Karpas-422 (cell line): ENCODE measurements around the gene ABCA2. TPM values are rescaled to one million over a fixed set of nuclear protein-coding genes. Genes with fewer than 3 reads are reported as not detected.

Experiments
- DNase-seq: peaks from one replicate; pipeline ENCODE4 v3.0.0-alpha.2; 2015
- H2AFZ ChIP-seq: fragments of 200-600 bp; sonication (generic); 2 replicates; pipeline ENCODE4 v1.6.1; 2014; ENCODE audit warnings: antibody characterized with exemption, low read length, mixed read lengths
- H3K27ac ChIP-seq: fragments of 200-600 bp; sonication (generic); 2 replicates; pipeline ENCODE4 v1.5.1; 2014; ENCODE audit warnings: mild to moderate bottlenecking, low read length, moderate library complexity
- H3K27me3 ChIP-seq: fragments of 200-600 bp; sonication (generic); 2 replicates; pipeline ENCODE4 v1.6.1; 2014; ENCODE audit warnings: low read length, mixed read lengths
- H3K36me3 ChIP-seq: fragments of 200-600 bp; sonication (generic); 2 replicates; pipeline ENCODE4 v1.6.1; 2014; ENCODE audit warnings: low read length, mixed read lengths; ENCODE audit not compliant: insufficient read depth
- H3K4me1 ChIP-seq: fragments of 200-600 bp; sonication (generic); 2 replicates; pipeline ENCODE4 v1.6.1; 2014; ENCODE audit warnings: mild to moderate bottlenecking, low read length, mixed read lengths
- H3K4me2 ChIP-seq: fragments of 200-600 bp; sonication (generic); 2 replicates; pipeline ENCODE4 v1.6.1; 2014; ENCODE audit warnings: low read length, low read depth, mild to moderate bottlenecking; ENCODE audit not compliant: poor library complexity, severe bottlenecking
- H3K4me3 ChIP-seq: fragments of 200-600 bp; sonication (generic); 2 replicates; pipeline ENCODE4 v1.5.1; 2014; ENCODE audit warnings: mild to moderate bottlenecking, antibody characterized with exemption, low read length, mixed read lengths
- H3K79me2 ChIP-seq: fragments of 200-600 bp; sonication (generic); 2 replicates; pipeline ENCODE4 v1.6.1; 2014; ENCODE audit warnings: mild to moderate bottlenecking, low read length, mixed read lengths
- H3K9ac ChIP-seq: fragments of 200-600 bp; sonication (generic); 2 replicates; pipeline ENCODE4 v1.6.0; 2014; ENCODE audit warnings: low read length
- H3K9me2 ChIP-seq: fragments of 200-600 bp; sonication (generic), shearing (Covaris generic); replicated peaks from 2 replicates; pipeline ENCODE4 v1.6.0; 2014; ENCODE audit warnings: mild to moderate bottlenecking, low read length, moderate library complexity; ENCODE audit not compliant: insufficient read depth
- H3K9me3 ChIP-seq: fragments of 300-700, 200-600 bp; sonication (generic); 2 replicates; pipeline ENCODE4 v1.6.1; 2014; ENCODE audit warnings: low read length, mixed read lengths
- H4K20me1 ChIP-seq: fragments of 200-600 bp; sonication (generic); 2 replicates; pipeline ENCODE4 v1.6.1; 2014; ENCODE audit warnings: mild to moderate bottlenecking, antibody characterized with exemption, low read length, low read depth; ENCODE audit not compliant: insufficient read depth
- total RNA-seq: library from RNA; depleted of rRNA; stranded (reverse); fragments of >200 nt; shearing (Covaris generic); gene quantifications from 2 replicates; pipeline ENCODE4 v1.2.3, GENCODE V29; 2014; ENCODE audit warnings: low replicate concordance

Gene ABCA2
- total RNA-seq, 1 experiment from 2014 or later: 2.4 TPM

DNA sequence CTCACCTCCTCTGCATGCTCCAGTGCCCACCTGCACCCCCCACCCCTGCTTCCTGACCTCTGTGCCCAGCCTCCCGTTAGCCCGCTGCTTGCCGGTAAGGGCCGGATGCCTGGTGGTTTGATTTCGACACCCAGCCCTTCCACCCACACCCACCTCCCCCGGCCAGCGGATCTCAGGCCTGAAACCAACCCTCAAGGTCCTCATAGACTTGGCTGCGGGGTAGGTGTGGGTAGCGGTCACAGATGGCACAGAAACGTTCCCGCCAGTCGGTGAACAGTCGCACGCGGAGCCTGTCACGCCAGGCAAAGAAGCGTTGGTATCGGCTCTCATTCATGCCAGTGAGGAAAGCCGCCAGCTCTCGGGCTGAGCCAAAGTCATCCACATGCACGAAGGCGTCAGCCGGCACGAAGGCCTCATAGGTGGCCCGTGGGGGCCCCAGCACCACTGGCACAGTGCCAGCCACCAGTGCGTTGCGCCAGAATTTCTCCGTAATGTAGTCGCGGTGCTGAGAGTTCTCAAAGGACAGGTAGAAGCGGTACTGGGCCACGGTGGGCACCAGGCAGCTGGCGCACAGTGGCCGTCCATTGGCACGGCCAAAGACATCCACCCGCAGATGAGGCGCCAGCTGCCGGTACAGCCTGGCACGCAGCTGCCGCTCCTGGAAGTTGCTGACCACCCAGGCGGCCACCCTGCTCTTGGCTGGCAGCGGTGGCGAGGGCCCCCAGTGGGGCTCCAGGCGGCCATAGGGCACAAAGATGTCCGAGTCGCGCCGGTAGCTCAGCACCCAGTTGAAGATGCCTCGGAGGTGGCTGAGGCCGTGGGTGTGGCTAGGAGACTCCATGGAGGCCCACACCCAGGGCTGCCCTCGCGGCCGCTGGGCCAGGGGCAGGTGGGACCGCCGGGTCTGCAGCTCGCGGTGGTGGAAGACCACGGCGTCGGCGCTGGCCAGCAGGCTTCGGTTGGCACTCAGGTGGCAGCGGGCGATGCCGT, 2.8 kb upstream of the ABCA2 start:
- Histone ChIP-seq H3K27ac (no peak overlapping the region), H3K4me2 (no peak overlapping the region), H3K79me2 (no peaks in the 10 kb centered on the region), H3K4me1 (peaks cover 36% of the 10 kb centered on the region), H4K20me1 (no peaks in the 10 kb centered on the region; the same call in 1 of the 2 replicates), H3K9me3 (no peaks in the 10 kb centered on the region), H3K4me3 (no peak overlapping the region), H3K27me3 (no peaks in the 10 kb centered on the region), H2AFZ (no peak overlapping the region), H3K9ac (no peak overlapping the region), H3K36me3 (no peaks in the 10 kb centered on the region), H3K9me2 (no peaks in the 10 kb centered on the region)
- no peak for DNase-seq

DNA sequence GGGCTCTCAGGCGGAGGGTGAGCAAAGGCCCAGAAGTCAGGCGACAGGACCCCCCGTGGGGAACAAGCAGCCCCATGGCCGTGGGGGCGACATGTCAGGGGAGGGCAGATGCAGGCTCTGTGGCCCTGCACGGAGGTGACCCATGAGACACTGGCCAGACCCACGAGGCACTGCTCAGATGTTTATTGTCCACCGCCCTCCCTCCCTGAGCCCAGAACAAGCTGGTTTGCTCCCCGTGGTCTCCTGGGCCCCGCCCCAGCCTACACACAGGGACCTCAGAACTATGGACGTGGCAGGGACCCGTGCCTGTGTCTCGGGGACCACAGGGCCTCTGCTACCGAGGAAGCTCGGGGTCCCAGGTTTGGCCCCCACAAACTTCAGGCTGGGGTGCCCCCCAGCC, 2.0 kb upstream of the ABCA2 start:
- Histone ChIP-seq H4K20me1 (no peaks in the 10 kb centered on the region; the same call in 1 of the 2 replicates), H3K9me3 (no peaks in the 10 kb centered on the region), H3K79me2 (no peaks in the 10 kb centered on the region), H3K27me3 (no peaks in the 10 kb centered on the region), H3K36me3 (no peaks in the 10 kb centered on the region), H3K4me1 (peaks cover 44% of the 10 kb centered on the region), H2AFZ (no peak overlapping the region), H3K27ac (no peak overlapping the region), H3K9me2 (no peaks in the 10 kb centered on the region), H3K4me2 (no peak overlapping the region), H3K4me3 (no peak overlapping the region), H3K9ac (no peak overlapping the region)
- DNase-seq: no peak

DNA sequence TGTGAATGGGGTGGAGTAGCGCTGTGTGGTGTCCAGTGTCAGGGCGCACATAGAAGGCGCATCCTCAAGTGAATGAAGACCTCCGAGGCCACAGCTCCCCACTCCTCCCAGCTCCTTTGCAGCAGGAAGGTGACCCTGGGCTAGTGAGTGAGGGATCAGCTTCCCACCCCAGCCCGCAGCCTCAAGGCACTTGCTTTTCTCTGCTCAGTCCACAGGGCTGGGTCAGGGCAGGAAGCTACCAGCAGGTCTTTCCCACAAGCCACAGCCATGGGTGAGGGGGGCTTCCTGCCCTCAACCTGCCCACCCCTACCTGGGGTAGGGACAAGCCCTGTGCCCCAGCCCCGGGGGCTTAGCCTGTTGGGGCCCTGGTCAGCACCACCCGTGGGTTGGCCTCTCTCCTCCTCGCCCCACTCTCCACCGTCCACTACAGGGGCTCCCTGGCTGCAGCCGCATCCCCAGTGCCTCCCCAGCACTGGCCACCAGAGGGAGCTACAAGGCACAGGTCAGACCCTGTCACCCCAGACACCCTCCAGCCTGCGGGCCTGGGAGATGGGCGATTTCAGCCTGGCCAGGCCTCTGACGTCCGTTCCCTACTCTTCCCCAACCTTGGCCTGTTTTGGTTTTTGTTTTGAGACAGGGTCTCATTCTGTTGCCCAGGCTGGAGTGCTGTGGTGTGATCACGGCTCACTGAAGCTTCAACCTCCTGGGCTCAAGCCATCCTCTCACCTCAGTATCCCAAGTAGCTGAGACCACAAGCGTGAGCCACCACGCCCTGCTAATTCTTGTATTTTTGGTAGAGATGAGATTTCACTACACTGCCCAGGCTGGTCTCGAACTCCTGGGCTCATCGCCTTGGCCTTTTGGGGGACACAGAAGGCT, 1.3 kb upstream of the ABCA2 start:
- H3K9ac ChIP-seq: no peak overlapping the region
- H3K4me2 ChIP-seq: no peak overlapping the region
- no peaks in the 10 kb centered on the region for H3K9me3 ChIP-seq
- no peak overlapping the region for H3K4me3 ChIP-seq
- H3K4me1 ChIP-seq: peaks cover 41% of the 10 kb centered on the region
- H3K27ac ChIP-seq: no peak overlapping the region
- no peaks in the 10 kb centered on the region for H3K27me3 ChIP-seq
- H3K36me3 ChIP-seq: no peaks in the 10 kb centered on the region
- no peak overlapping the region for H2AFZ ChIP-seq
- H3K79me2 ChIP-seq: no peaks in the 10 kb centered on the region
- DNase-seq: peak; percentile 86
- H3K9me2 ChIP-seq: no peaks in the 10 kb centered on the region
- H4K20me1 ChIP-seq: no peaks in the 10 kb centered on the region; the same call in 1 of the 2 replicates

GRCh38 chr9:137028263-137029057, 423 bp upstream of the ABCA2 start:
- peak overlapping the region; percentile 53; the same call in 1 of the 2 replicates for H3K4me3 ChIP-seq
- peaks cover 41% of the 10 kb centered on the region for H3K4me1 ChIP-seq
- no peaks in the 10 kb centered on the region; the same call in 1 of the 2 replicates for H4K20me1 ChIP-seq
- H3K9ac ChIP-seq: peak overlapping the region; percentile 35
- H3K9me3 ChIP-seq: no peaks in the 10 kb centered on the region
- peak overlapping the region; percentile 59 for H3K4me2 ChIP-seq
- no peaks in the 10 kb centered on the region for H3K36me3 ChIP-seq
- H3K9me2 ChIP-seq: no peaks in the 10 kb centered on the region
- H3K27me3 ChIP-seq: no peaks in the 10 kb centered on the region
- H2AFZ ChIP-seq: no peak overlapping the region
- DNase-seq: peak; percentile 81
- no peaks in the 10 kb centered on the region for H3K79me2 ChIP-seq
- H3K27ac ChIP-seq: no peak overlapping the region

DNA sequence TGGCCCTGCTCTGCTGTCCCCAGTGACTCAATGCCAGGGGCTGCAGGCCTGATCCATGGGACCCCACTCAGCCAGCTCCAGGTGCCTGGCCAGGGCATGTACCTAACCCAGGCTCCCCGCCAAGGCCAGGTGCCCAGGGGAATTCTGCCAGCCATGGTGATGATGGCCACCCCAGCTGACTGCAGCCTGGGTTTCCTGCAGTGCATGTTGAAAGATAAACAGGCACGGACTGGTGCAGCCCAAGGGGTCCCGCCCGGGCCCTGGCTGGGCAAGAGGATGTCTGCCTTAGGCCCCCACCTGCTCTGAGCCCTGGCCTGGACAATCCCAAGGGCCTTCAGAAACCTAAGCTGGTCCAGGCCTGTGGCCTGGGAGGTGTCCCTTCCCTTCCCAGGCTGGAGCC, 1.2 kb downstream of the ABCA2 start:
- Histone ChIP-seq H3K4me1 (peaks cover 28% of the 10 kb centered on the region), H3K9me2 (no peaks in the 10 kb centered on the region), H3K4me3 (no peak overlapping the region), H2AFZ (no peak overlapping the region), H3K9me3 (no peaks in the 10 kb centered on the region), H3K79me2 (no peaks in the 10 kb centered on the region), H3K4me2 (no peak overlapping the region), H3K36me3 (no peaks in the 10 kb centered on the region), H4K20me1 (no peaks in the 10 kb centered on the region; the same call in 1 of the 2 replicates), H3K27me3 (no peaks in the 10 kb centered on the region), H3K27ac (no peak overlapping the region), H3K9ac (no peak overlapping the region)
- no peak for DNase-seq

DNA sequence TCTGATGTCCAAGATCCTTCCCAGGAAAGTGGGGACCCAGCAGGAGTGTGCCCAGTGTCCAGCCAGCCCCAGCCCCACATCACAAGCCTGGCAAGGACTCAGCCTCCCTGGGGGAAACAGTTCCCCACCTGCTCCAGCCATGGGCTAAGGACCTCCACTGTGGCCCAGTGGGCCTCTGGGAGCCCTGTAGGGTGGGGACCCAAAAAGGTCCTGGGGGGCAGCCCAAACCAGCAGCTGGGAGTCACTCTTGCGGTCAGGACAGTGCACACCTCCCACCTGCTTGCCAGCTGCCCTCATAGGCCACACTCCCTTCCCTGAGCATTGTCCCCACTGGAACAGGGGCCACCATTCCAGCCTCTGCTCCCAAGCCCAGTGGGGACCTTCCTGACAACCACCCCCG, 1.7 kb downstream of the ABCA2 start:
- DNase-seq: no peak
- Histone ChIP-seq H3K4me1 (peaks cover 24% of the 10 kb centered on the region), H3K79me2 (no peaks in the 10 kb centered on the region), H2AFZ (no peak overlapping the region), H3K36me3 (no peaks in the 10 kb centered on the region), H3K9me2 (no peaks in the 10 kb centered on the region), H3K4me3 (no peak overlapping the region), H3K9ac (no peak overlapping the region), H3K9me3 (no peaks in the 10 kb centered on the region), H4K20me1 (no peaks in the 10 kb centered on the region; the same call in 1 of the 2 replicates), H3K27ac (no peak overlapping the region), H3K27me3 (no peaks in the 10 kb centered on the region), H3K4me2 (peak overlapping the region; percentile 27)

GRCh38 chr9:137025517-137025966, 2.5 kb downstream of the ABCA2 start:
- Histone ChIP-seq H3K4me1 (peaks cover 23% of the 10 kb centered on the region), H4K20me1 (no peaks in the 10 kb centered on the region; the same call in 1 of the 2 replicates), H3K79me2 (no peaks in the 10 kb centered on the region), H3K36me3 (no peaks in the 10 kb centered on the region), H3K9ac (no peak overlapping the region), H3K4me2 (peak overlapping the region; percentile 27), H3K27ac (no peak overlapping the region), H2AFZ (no peak overlapping the region), H3K27me3 (no peaks in the 10 kb centered on the region), H3K4me3 (no peak overlapping the region), H3K9me3 (no peaks in the 10 kb centered on the region), H3K9me2 (no peaks in the 10 kb centered on the region)
- peak; percentile 89 for DNase-seq
